ENCODE measurements around the gene MKI67. TPM values are rescaled to one million over a fixed set of nuclear protein-coding genes. Genes with fewer than 3 reads are reported as not detected.

The MKI67 gene
- total and polyA plus RNA-seq, 2 of the 13 experiments (the other 11 are each of a cell fraction or from before 2014, with no cell fraction given): 6.7 to 22.9 TPM

DNA sequence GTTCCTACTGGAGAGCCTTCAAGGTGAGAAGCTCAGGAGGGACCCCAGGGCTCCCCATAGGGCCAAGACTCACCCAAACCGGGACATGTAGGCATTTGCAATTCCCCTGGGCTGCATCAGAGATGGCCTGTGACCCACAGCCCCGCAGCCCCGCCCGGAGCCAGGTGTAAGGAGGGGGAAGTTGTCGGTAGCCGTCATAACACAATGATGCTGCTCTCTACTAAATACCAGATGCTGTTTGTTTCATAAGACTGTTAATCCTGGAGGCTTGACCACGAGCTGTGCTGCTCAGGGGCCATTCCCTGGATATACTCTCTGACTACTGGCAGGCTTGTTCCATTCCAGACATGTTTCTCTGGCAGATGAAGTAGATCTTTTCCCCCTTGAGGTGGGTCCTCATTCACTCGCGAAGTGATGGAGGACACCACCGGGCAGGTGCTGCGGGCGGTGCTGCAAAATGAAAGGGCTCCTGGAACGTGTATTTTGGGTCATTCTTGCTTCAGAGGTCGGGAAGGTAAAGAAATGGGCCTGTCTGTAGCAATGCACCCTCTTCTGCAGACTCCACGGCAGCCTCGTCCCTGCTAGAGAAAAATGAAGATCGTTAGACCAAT is 61.1 kb downstream of the MKI67 start:
- ChIA-PET CTCF (ENCODE audit: low intra/inter-chr PET ratio, low total read pairs) (no interaction called here), POLR2A (no interaction called here)
- Histone ChIP-seq H3K9me3 (ENCODE audit: low read length) (no peaks in the 10 kb centered on the region), H2AFZ (ENCODE audit: low read length) (no peak overlapping the region), H3K27me3 (ENCODE audit: control insufficient read depth in 1 of 2, insufficient read depth in 2 of 2, low read length in 2 of 2) (peaks cover 4 to 50% of the 10 kb centered on the region in 2 experiments; a peak in 3 of 5 replicates), H3K4me1 (ENCODE audit: insufficient read depth, low read length) (no peaks in the 10 kb centered on the region), H3K9ac (ENCODE audit: insufficient read depth, low read depth, low read length) (no peak overlapping the region), H3K4me3 (replicated peaks in 1 of 3; ENCODE audit: insufficient read depth in 1 of 3, low read depth in 2 of 3, low read length in 3 of 3) (no peak overlapping the region), H3K36me3 (replicated peaks in 1 of 2; ENCODE audit: control insufficient read depth in 1 of 2, insufficient read depth in 2 of 2, low read length in 2 of 2) (no peaks in the 10 kb centered on the region), H3K4me2 (ENCODE audit: low read depth, low read length) (no peak overlapping the region), H3K27ac (ENCODE audit: extremely low read length, insufficient read depth, low read length) (no peak overlapping the region), H3K79me2 (ENCODE audit: insufficient read depth, low read length) (no peaks in the 10 kb centered on the region), H4K20me1 (ENCODE audit: insufficient read depth, low read length) (no peaks in the 10 kb centered on the region)
- no peak for ATAC-seq
- 28% methylated on average over 12 of the region's 17 CpGs for WGBS (ENCODE audit: low lambda C conversion rate)
- no peak for DNase-seq (ENCODE audit: low spot score)
- TF ChIP-seq KDM2A (CRISPR knock-in tag; IDR thresholded peaks at IDR 0.05; ENCODE audit: borderline replicate concordance, low read depth): no peak
- no peak for TF ChIP-seq MTA3 (CRISPR knock-in tag; IDR thresholded peaks at IDR 0.05)
- FAIRE-seq: no peak
- intact Hi-C loops (cut with micrococcal nuclease; ENCODE audit: unreplicated experiment) (loop anchor here (5.0 kb wide), 1 partner anchor 348 kb away; no protein-coding TSS in a partner anchor), in situ Hi-C loops (cut with HindIII; ENCODE audit: extremely low pct_ligation_motif_present, low pct_unique_long_range_greater_than_20kb) (loop anchor here (5.0 to 10.0 kb wide), 2 partner anchors 158 to 350 kb away; partner anchors contain the start of gene PTPRE)
- BruUV-seq (replicated peaks): no TSS peak

DNA sequence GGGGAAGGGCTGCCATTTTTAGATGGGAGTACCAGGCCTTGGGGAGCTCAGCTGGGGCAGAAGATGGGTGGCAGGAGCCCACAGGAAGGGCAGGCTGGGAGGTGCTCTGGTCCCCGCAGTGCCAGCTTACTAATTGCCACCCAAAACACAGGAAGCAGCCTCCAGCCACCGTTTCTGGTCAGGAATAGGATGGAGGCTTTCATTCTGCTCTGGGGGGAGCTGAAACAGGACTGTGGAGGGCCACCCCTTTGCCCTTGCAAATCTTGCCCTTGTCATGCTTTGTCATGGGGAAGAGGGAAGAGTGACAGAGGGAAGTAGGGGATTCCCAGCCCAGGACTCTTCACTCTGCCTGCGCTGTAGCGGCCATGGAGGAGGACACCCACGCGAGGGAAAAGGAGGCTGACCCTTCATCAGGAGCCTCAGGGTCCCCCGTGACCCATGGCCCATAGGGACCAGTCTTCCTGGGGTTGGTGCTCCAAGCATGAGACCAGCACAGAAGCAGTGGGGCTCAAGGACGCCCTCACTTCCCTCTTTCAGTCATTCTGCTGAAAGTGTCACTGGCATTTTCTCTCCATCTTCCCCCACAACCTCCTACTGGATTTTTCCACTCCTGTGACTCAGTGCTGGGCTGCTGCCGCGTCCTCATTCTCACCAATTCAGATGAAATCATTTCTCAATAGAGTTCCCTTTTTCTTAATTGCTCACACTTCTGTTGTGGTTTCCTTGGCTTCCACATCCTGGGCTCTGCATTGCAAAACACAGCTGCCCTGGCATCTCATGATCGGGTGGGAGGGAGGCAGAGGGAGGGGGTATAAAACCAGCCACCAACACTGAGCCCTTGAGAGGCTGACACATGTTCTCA is 61.9 kb downstream of the MKI67 start:
- FAIRE-seq (no peak), DNase-seq (ENCODE audit: low spot score) (no peak), ATAC-seq (no peak)
- H3K4me2 ChIP-seq (ENCODE audit: low read depth, low read length): no peak overlapping the region
- intact Hi-C loops (cut with micrococcal nuclease; ENCODE audit: unreplicated experiment): no loop called here
- no peak overlapping the region for H2AFZ ChIP-seq (ENCODE audit: low read length)
- no peaks in the 10 kb centered on the region for H3K36me3 ChIP-seq (replicated peaks in 1 of 2; ENCODE audit: control insufficient read depth in 1 of 2, insufficient read depth in 2 of 2, low read length in 2 of 2)
- ChIA-PET POLR2A (no interaction called here), CTCF (ENCODE audit: low intra/inter-chr PET ratio, low total read pairs) (no interaction called here)
- H3K9ac ChIP-seq (ENCODE audit: insufficient read depth, low read depth, low read length): no peak overlapping the region
- H3K9me3 ChIP-seq (ENCODE audit: low read length): no peaks in the 10 kb centered on the region
- H4K20me1 ChIP-seq (ENCODE audit: insufficient read depth, low read length): no peaks in the 10 kb centered on the region
- no TSS peak for BruUV-seq (replicated peaks)
- TF ChIP-seq, protein P1, sequence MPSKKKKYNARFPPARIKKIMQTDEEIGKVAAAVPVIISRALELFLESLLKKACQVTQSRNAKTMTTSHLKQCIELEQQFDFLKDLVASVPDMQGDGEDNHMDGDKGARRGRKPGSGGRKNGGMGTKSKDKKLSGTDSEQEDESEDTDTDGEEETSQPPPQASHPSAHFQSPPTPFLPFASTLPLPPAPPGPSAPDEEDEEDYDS (CRISPR knock-in tag; IDR thresholded peaks at IDR 0.05): no peak
- TF ChIP-seq TBL1XR1 (IDR thresholded peaks at IDR 0.05; ENCODE audit: borderline replicate concordance, low read length, partially characterized antibody): no peak
- H3K27ac ChIP-seq (ENCODE audit: extremely low read length, insufficient read depth, low read length): no peak overlapping the region
- H3K4me1 ChIP-seq (ENCODE audit: insufficient read depth, low read length): no peaks in the 10 kb centered on the region
- H3K79me2 ChIP-seq (ENCODE audit: insufficient read depth, low read length): no peaks in the 10 kb centered on the region
- 3% methylated on average over 8 of the region's 11 CpGs for WGBS (ENCODE audit: low lambda C conversion rate)
- peaks cover 4 to 45% of the 10 kb centered on the region in 2 experiments; a peak in 3 of 5 replicates for H3K27me3 ChIP-seq (ENCODE audit: control insufficient read depth in 1 of 2, insufficient read depth in 2 of 2, low read length in 2 of 2)
- no peak overlapping the region for H3K4me3 ChIP-seq (replicated peaks in 1 of 3; ENCODE audit: insufficient read depth in 1 of 3, low read depth in 2 of 3, low read length in 3 of 3)
- in situ Hi-C loops (cut with HindIII; ENCODE audit: extremely low pct_ligation_motif_present, low pct_unique_long_range_greater_than_20kb): loop anchor here (10.0 kb wide), 1 partner anchor 350 kb away; no protein-coding TSS in a partner anchor
